Measurements from ENCODE around the gene STAC3. TPM values are rescaled to one million over a fixed set of nuclear protein-coding genes. Genes with fewer than 3 reads are reported as not detected.

The STAC3 gene
- total RNA-seq, 2 experiments from 2014 or later: 2.0 to 3.0 TPM

DNA sequence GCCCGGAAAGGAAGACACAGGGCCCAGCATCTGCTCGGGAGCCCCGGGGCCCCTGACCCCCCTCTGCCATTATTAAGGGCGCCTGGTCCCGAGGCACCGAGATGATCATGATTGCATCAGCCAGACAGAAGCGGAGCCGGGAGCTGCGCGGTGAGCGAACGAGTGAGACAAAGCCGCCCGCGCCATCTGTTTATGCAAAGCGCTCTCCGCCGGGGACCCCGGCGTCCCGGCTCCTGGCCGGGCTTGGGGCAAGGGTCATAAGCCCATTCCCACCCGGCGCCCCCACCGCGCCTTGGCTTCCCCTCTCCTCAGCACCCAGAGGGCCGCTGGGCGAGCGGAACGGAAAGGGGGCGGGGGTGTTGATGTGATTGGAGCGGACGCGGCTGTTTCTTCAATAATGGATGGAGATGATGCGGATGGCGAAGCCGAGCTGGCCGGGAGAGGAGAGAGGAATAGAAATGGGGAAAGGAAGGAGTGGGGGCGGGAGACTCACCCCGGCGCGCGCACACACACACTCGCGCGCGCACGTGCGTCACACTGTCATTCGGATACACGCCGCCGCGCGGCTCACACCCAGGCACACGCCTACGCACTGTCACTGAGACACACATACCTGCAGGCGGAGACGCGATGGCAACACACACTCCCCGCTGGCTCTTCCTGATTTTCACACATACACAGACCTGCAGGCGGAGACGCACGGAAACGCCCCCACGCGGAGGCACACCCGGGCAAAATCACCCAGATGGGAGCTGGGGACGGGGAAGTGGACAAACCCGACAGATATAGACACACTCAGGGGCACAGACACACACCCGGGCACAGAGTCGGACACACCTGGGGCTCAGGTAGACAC lies 10.7 kb downstream of the STAC3 start:
- POLR2A ChIA-PET: interaction anchor here (0.6 to 3.6 kb wide), 7 partner anchors 10 to 515 kb away, joined by 3 to 48 read pairs (median 6); partner anchors contain the start of genes NACA and SHMT2
- TF ChIP-seq, protein P1, sequence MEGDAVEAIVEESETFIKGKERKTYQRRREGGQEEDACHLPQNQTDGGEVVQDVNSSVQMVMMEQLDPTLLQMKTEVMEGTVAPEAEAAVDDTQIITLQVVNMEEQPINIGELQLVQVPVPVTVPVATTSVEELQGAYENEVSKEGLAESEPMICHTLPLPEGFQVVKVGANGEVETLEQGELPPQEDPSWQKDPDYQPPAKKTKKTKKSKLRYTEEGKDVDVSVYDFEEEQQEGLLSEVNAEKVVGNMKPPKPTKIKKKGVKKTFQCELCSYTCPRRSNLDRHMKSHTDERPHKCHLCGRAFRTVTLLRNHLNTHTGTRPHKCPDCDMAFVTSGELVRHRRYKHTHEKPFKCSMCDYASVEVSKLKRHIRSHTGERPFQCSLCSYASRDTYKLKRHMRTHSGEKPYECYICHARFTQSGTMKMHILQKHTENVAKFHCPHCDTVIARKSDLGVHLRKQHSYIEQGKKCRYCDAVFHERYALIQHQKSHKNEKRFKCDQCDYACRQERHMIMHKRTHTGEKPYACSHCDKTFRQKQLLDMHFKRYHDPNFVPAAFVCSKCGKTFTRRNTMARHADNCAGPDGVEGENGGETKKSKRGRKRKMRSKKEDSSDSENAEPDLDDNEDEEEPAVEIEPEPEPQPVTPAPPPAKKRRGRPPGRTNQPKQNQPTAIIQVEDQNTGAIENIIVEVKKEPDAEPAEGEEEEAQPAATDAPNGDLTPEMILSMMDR (IDR thresholded peaks at IDR 0.05): peak; percentile 23
- Mint-ChIP-seq H3K4me1 (ENCODE audit: low read depth) (peaks cover 86% of the 10 kb centered on the region), H3K9me3 (no peaks in the 10 kb centered on the region), H3K27me3 (peaks cover 83% of the 10 kb centered on the region), H3K4me3 (peak overlapping the region; percentile 96), H3K27ac (peak overlapping the region; percentile 68), H3K36me3 (ENCODE audit: low read depth) (no peaks in the 10 kb centered on the region)
- intact Hi-C loops (cut with DNase I, micrococcal nuclease): loop anchor here in 1 of 2 experiments (5.0 kb wide), 1 partner anchor 113 kb away; the partner anchor contains the start of gene LRP1
- H3K27ac ChIP-seq (ENCODE audit: low read depth in 1 of 2, low read length in 2 of 2): no peak overlapping the region
- peaks cover 66 to 67% of the 10 kb centered on the region in 2 experiments for H3K27me3 ChIP-seq (ENCODE audit: control insufficient read depth in 1 of 2, insufficient read depth in 2 of 2, low read length in 2 of 2)
- peak overlapping the region; percentile 82 for H3K4me3 ChIP-seq (ENCODE audit: low read length)
- ATAC-seq (ENCODE audit: poor library complexity) (peak; percentile 70), DNase-seq (peak; percentile 55 to 91 (median 72))
- CTCF ChIA-PET: interaction anchor here (1.0 to 10.7 kb wide), 5 partner anchors 12 to 129 kb away, joined by 3 to 225 read pairs (median 13); partner anchors contain the start of genes NXPH4, SHMT2 and STAT6
- no peaks in the 10 kb centered on the region for H3K36me3 ChIP-seq (ENCODE audit: insufficient read depth, low read length)
- peaks cover 0 to 27% of the 10 kb centered on the region in 2 experiments for H3K9me3 ChIP-seq (ENCODE audit: control insufficient read depth in 1 of 2, insufficient read depth in 1 of 2, low read length in 2 of 2)
- H3K4me1 ChIP-seq (ENCODE audit: insufficient read depth, low read length): peaks cover 91% of the 10 kb centered on the region

DNA sequence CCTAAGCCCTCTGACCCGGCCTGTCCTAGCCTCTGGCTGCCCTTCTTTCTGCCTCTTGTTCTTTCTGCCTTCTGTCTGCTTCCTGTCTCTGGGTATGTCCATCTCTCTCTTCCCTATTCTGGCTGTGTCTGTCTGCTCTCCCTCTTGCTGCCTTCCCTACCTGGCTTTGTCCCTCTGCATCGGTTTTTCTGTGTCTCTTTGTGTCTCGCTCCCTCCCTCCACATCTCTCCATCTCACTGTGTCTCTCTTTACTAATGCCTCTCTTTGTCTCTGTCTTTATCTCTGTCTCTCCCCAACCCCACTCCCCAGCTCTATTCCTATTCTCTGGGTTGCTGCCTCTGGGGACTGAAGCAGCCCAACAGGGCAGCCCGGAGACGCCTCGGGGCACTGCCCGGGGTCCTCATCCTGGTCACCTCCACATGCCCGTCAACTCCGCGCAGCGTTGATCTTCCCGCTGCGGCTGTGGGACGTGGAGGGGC lies 11.4 kb downstream of the STAC3 start:
- no peaks in the 10 kb centered on the region for H3K9me3 Mint-ChIP-seq
- no peak for DNase-seq
- ChIA-PET CTCF (interaction anchor here (0.8 to 10.7 kb wide), 13 partner anchors 12 to 454 kb away, joined by 3 to 225 read pairs (median 4); partner anchors contain the start of genes LRP1, NXPH4, OS9 and SHMT2), POLR2A (interaction anchor here (1.2 to 3.6 kb wide), 5 partner anchors 10 to 26 kb away, joined by 3 to 48 read pairs (median 13); partner anchors contain the start of gene SHMT2)
- H3K27me3 ChIP-seq (ENCODE audit: control insufficient read depth in 1 of 2, insufficient read depth in 2 of 2, low read length in 2 of 2): peaks cover 67 to 69% of the 10 kb centered on the region in 2 experiments
- H3K4me1 Mint-ChIP-seq (ENCODE audit: low read depth): peaks cover 86% of the 10 kb centered on the region
- H3K4me3 Mint-ChIP-seq: peak overlapping the region; percentile 96
- TF ChIP-seq, protein P1 (IDR thresholded peaks at IDR 0.05): no peak
- H3K4me3 ChIP-seq (ENCODE audit: low read length): peak overlapping the region; percentile 82
- peaks cover 2% of the 10 kb centered on the region for H3K36me3 Mint-ChIP-seq (ENCODE audit: low read depth)
- peaks cover 83% of the 10 kb centered on the region for H3K27me3 Mint-ChIP-seq
- ATAC-seq (ENCODE audit: poor library complexity): no peak
- intact Hi-C loops (cut with DNase I, micrococcal nuclease): loop anchor here (1.0 to 5.0 kb wide), 5 partner anchors 10 to 112 kb away; partner anchors contain the start of genes LRP1 (in 2 of the 2) and SHMT2 (in 1 of the 2)
- H3K27ac ChIP-seq (ENCODE audit: low read depth in 1 of 2, low read length in 2 of 2): no peak overlapping the region
- H3K36me3 ChIP-seq (ENCODE audit: insufficient read depth, low read length): peaks cover 3% of the 10 kb centered on the region
- H3K9me3 ChIP-seq (ENCODE audit: control insufficient read depth in 1 of 2, insufficient read depth in 1 of 2, low read length in 2 of 2): peaks cover 0 to 27% of the 10 kb centered on the region in 2 experiments
- peak overlapping the region; percentile 68 for H3K27ac Mint-ChIP-seq
- H3K4me1 ChIP-seq (ENCODE audit: insufficient read depth, low read length): peaks cover 95% of the 10 kb centered on the region

DNA sequence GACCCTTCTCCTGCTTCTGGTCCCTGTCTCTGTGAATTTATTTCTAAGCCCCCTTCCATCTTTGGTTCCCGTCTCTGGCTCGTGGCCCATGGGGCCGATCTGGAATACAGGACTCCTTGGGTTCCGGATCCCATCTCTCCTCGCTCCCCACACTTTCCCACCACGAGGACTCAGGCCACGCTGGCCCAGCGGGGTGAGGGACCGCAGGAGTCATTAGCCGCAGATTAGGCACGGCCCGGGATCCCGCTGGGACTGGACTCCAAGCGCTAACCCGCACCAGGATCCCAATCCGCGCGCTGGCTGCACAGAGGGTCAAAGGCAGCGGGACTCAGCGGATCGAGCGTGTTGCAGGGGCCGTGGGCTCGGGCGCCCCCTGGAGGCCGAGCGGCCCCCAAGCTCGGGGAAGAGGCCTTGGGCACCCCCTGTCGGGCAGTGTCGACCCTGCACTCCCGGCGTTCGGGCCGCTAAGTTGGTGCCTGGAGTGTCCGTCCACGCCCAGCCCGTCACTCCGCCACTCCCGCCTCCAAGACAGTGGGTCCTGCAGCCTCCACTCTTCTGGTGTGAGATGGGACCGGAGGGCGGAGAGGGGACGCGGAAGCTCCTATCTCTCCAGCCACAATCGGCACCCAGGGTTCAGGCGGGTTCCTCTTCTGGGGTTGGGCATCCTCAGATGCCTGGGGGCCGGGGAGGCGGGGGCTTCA lies 12.0 kb downstream of the STAC3 start:
- ChIA-PET CTCF (interaction anchor here (0.6 to 10.7 kb wide), 16 partner anchors 11 to 468 kb away, joined by 3 to 225 read pairs (median 4); partner anchors contain the start of genes LRP1, NXPH4, OS9 and SHMT2), POLR2A (interaction anchor here (1.3 to 3.6 kb wide), 5 partner anchors 9 to 25 kb away, joined by 6 to 48 read pairs (median 13); partner anchors contain the start of gene SHMT2)
- Histone ChIP-seq H3K27ac (ENCODE audit: low read depth in 1 of 2, low read length in 2 of 2) (no peak overlapping the region), H3K27me3 (ENCODE audit: control insufficient read depth in 1 of 2, insufficient read depth in 2 of 2, low read length in 2 of 2) (peaks cover 62 to 63% of the 10 kb centered on the region in 2 experiments), H3K9me3 (ENCODE audit: control insufficient read depth in 1 of 2, insufficient read depth in 1 of 2, low read length in 2 of 2) (peaks cover 0 to 27% of the 10 kb centered on the region in 2 experiments), H3K36me3 (ENCODE audit: insufficient read depth, low read length) (peaks cover 8% of the 10 kb centered on the region), H3K4me3 (ENCODE audit: low read length) (peak overlapping the region; percentile 82), H3K4me1 (ENCODE audit: insufficient read depth, low read length) (peaks cover 94% of the 10 kb centered on the region)
- intact Hi-C loops (cut with DNase I, micrococcal nuclease): loop anchor here (1.0 to 5.0 kb wide), 5 partner anchors 10 to 112 kb away; partner anchors contain the start of genes LRP1 (in 1 of the 2) and SHMT2 (in 1 of the 2)
- TF ChIP-seq, protein P1 (IDR thresholded peaks at IDR 0.05): peak; percentile 100
- no peaks in the 10 kb centered on the region for H3K9me3 Mint-ChIP-seq
- peaks cover 79% of the 10 kb centered on the region for H3K27me3 Mint-ChIP-seq
- peaks cover 9% of the 10 kb centered on the region for H3K36me3 Mint-ChIP-seq (ENCODE audit: low read depth)
- H3K4me1 Mint-ChIP-seq (ENCODE audit: low read depth): peaks cover 90% of the 10 kb centered on the region
- peak overlapping the region; percentile 96 for H3K4me3 Mint-ChIP-seq
- ATAC-seq (ENCODE audit: poor library complexity): peak; percentile 59
- DNase-seq: peak; percentile 74 to 95 (median 82)
- H3K27ac Mint-ChIP-seq: peak overlapping the region; percentile 68

Data from CD4-positive, alpha-beta T cell (primary cell).